ENCODE measurements around the gene DBNDD2.
A peak's percentile ranks its signal among the peaks of the same experiment; 100 is the strongest.

DBNDD2 gene

DNA sequence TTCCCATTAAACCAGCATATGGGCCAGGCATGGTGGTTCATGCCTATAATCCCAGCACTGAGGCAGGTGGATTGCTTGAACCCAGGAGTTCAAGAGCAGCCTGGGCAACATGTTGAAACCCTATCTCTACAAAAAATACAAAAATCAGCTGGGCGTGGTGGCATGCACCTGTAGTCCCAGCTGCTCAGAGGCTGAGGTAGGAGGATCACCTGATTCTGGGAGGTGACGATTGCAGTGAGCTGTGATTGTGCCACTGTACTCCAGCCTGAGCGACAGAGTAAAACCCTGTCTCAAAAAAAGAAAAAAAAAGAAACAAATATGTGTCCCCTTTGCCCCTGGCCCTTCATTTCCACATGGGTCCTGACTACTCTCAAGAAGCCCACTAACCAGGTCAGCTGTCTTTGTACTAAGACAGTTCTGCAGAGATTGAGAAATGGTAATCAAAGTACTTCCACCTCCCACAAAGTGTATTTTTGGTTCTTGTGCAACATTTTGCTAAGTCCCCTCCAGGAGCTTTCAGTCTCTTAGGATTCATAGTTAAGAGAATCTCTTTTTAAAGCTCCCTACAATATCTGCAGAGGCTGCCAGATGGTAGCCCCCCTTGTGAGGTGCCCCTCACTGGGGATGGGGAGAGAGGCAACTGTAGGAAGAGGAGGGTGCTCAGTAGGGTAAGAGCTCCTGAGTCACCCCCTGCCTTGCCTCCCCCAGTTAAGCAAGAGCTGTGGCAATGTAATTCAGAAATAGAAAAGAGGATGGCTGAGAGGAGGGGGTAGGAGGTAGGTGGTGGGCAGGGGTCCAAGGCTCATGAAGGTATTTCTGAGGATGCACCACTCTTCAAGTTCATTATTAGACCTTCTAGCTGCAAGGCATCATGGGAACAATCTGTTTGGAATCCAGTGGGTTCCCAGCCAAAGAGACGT is 44.9 kb downstream of the DBNDD2 start:
- no peak for DNase-seq

DNA sequence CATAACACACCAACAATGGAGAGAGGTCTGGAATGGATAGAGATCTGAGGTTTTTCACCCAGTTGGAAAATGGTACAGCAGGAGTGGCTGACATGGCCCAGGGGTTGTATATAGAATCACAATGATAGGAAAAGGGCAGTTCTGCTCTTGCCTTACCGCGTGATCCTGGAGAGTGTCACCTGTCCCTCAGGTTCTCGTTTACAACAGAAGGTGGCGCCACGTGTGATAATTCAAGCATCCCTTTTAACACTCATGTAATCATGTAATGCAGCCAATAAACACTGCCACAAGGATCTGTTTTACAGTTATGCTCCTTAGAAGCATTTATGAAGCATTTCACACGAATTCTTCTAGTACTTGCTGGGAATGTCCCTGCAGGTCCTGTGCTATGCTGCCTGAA is 48.5 kb downstream of the DBNDD2 start:
- DNase-seq: peak; percentile 32

DNA sequence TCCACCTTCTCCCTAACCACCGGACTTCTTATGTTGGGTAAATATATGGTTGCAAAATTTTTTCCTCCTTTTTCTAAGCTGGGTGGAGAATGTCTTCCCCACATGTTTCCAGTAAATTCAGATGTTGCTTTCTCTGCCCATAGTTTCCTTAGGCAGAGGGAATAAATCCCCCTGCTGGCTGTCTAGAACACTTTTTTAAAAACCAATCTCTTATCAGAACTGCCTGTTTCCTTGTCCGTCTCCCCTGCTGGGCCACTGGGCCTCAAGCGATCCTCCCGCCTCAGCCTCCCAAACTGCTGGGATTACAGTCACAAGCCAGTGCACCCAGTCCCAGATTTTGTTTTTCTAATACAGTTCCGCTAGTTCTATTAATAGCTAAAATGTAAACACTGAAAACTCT is 51.5 kb downstream of the DBNDD2 start:
- no peak for DNase-seq
